Osteoblast (primary cell): ENCODE data around the gene MAMDC4. TPM values are rescaled to one million over a fixed set of nuclear protein-coding genes. Genes with fewer than 3 reads are reported as not detected.
"Not testable (repeated sequence)": the region's sequence is repeated elsewhere in the genome, so short reads cannot be mapped to it uniquely, and the experiment has no call there.

Experiments used
- DNase-seq: peaks from one replicate; pipeline ENCODE4 v3.0.0; 2011; ENCODE audit warnings: low spot score, mixed read lengths; ENCODE audit not compliant: insufficient read length; ENCODE audit errors: missing footprints
- H2AFZ ChIP-seq: 2 replicates; pipeline ENCODE4 v1.6.0; 2011; ENCODE audit warnings: mild to moderate bottlenecking, low read length
- H3K27ac ChIP-seq: 2 replicates; pipeline ENCODE4 v1.5.1; 2011; ENCODE audit warnings: mild to moderate bottlenecking, low read depth, low read length, moderate library complexity
- H3K27me3 ChIP-seq: 2 replicates; pipeline ENCODE4 v1.6.0; 2012; ENCODE audit warnings: mild to moderate bottlenecking, control low read depth, inconsistent platforms, low read length, moderate library complexity; ENCODE audit not compliant: insufficient read depth
- H3K36me3 ChIP-seq: 2 replicates; pipeline ENCODE4 v1.5.1; 2011; ENCODE audit warnings: mild to moderate bottlenecking, low read length, control low read depth, moderate library complexity; ENCODE audit not compliant: insufficient read depth
- H3K4me1 ChIP-seq: 2 replicates; pipeline ENCODE4 v1.5.1; 2011; ENCODE audit warnings: mild to moderate bottlenecking, low read length, control low read depth, moderate library complexity; ENCODE audit not compliant: insufficient read depth
- H3K4me2 ChIP-seq: 2 replicates; pipeline ENCODE4 v1.6.0; 2011; ENCODE audit warnings: mild to moderate bottlenecking, low read length; ENCODE audit not compliant: insufficient read depth
- H3K4me3 ChIP-seq: fragments of 200-600 bp; sonication (generic); 3 replicates; pipeline ENCODE4 v1.5.1; 2012; ENCODE audit warnings: mild to moderate bottlenecking, low read length, inconsistent platforms; ENCODE audit not compliant: insufficient read depth
- H3K79me2 ChIP-seq: 2 replicates; pipeline ENCODE4 v1.6.0; 2012; ENCODE audit warnings: mild to moderate bottlenecking, low read length, control low read depth, inconsistent platforms; ENCODE audit not compliant: insufficient read depth
- H3K9me3 ChIP-seq: 2 replicates; pipeline ENCODE4 v1.5.1; 2011; ENCODE audit warnings: low read depth, low read length, control low read depth
- H4K20me1 ChIP-seq: 2 replicates; pipeline ENCODE4 v1.6.0; 2012; ENCODE audit warnings: mild to moderate bottlenecking, low read length, control low read depth; ENCODE audit not compliant: insufficient read depth
- total RNA-seq: library from RNA; depleted of rRNA; stranded (reverse); fragments of >200 nt; gene quantifications from 2 replicates; pipeline ENCODE4 v1.2.3, GENCODE V29; 2012
- TF ChIP-seq, protein P1 (sequence below): IDR thresholded peaks from 2 replicates; pipeline ENCODE4 v1.5.1; 2011; ENCODE audit warnings: mild to moderate bottlenecking, low read depth, low read length, moderate library complexity; ENCODE audit errors: extremely low read depth

MAMDC4 gene
- total RNA-seq, 1 donor = 1.4 TPM

DNA sequence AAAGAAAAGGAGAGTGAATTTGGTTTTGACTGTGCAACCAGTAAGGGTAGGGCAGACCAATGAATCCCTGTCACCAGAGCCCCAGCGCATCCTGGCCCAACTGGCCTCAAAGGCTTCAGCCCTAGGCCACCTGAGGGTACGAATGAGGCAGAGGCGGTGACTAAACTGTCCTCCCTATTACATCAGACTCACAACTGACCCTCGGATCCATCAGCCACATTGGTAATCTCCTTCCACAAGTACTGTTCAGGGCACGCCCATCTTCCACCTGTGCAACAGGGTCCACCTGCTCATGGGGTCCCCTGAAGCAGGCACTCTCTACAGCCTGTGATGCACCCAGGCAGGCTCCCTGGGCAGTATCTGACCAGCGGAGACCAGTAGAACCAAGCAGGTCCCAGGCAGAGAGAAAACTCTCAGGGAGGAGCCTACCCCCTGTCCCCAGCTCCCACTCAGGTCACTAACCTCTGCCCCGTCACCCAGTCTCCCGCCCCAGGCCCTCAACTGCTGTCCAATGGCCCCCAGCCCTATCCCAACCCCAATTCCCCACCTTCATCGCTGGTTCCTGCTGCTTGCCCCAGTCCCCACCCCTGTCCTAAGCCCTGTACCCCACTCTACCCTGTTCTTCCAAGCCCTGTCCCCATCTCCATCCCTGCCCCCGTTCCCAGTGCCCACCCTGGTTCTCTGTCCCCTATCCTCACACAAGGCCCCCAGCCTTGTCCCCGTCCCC, 13.1 kb downstream of the MAMDC4 start:
- Histone ChIP-seq H3K27me3 (no peaks in the 10 kb centered on the region), H3K4me2 (peak overlapping the region; percentile 82), H4K20me1 (peaks cover 10% of the 10 kb centered on the region), H3K79me2 (peaks cover 30% of the 10 kb centered on the region), H3K4me3 (peak overlapping the region; percentile 91), H3K4me1 (peaks cover 4% of the 10 kb centered on the region), H3K36me3 (peaks cover 29% of the 10 kb centered on the region), H2AFZ (no peak overlapping the region), H3K27ac (peak overlapping the region; percentile 29), H3K9me3 (no peaks in the 10 kb centered on the region)
- TF ChIP-seq, protein P1, sequence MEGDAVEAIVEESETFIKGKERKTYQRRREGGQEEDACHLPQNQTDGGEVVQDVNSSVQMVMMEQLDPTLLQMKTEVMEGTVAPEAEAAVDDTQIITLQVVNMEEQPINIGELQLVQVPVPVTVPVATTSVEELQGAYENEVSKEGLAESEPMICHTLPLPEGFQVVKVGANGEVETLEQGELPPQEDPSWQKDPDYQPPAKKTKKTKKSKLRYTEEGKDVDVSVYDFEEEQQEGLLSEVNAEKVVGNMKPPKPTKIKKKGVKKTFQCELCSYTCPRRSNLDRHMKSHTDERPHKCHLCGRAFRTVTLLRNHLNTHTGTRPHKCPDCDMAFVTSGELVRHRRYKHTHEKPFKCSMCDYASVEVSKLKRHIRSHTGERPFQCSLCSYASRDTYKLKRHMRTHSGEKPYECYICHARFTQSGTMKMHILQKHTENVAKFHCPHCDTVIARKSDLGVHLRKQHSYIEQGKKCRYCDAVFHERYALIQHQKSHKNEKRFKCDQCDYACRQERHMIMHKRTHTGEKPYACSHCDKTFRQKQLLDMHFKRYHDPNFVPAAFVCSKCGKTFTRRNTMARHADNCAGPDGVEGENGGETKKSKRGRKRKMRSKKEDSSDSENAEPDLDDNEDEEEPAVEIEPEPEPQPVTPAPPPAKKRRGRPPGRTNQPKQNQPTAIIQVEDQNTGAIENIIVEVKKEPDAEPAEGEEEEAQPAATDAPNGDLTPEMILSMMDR = no peak
- DNase-seq = peak; percentile 85

- H3K4me1 ChIP-seq = peaks cover 4% of the 10 kb centered on the region
- DNase-seq = peak; percentile 92
- H3K36me3 ChIP-seq = peaks cover 29% of the 10 kb centered on the region
- peak overlapping the region; percentile 82 for H3K4me2 ChIP-seq
- peak overlapping the region; percentile 91 for H3K4me3 ChIP-seq
- H3K79me2 ChIP-seq = peaks cover 30% of the 10 kb centered on the region
- TF ChIP-seq, protein P1 = no peak
- no peak overlapping the region for H2AFZ ChIP-seq
- no peaks in the 10 kb centered on the region for H3K27me3 ChIP-seq
- no peaks in the 10 kb centered on the region for H3K9me3 ChIP-seq
- peaks cover 10% of the 10 kb centered on the region for H4K20me1 ChIP-seq
- peak overlapping the region; percentile 51 for H3K27ac ChIP-seq
Measured at GRCh38 chr9:136865768-136866103, 13.6 kb downstream of the MAMDC4 start.

DNA sequence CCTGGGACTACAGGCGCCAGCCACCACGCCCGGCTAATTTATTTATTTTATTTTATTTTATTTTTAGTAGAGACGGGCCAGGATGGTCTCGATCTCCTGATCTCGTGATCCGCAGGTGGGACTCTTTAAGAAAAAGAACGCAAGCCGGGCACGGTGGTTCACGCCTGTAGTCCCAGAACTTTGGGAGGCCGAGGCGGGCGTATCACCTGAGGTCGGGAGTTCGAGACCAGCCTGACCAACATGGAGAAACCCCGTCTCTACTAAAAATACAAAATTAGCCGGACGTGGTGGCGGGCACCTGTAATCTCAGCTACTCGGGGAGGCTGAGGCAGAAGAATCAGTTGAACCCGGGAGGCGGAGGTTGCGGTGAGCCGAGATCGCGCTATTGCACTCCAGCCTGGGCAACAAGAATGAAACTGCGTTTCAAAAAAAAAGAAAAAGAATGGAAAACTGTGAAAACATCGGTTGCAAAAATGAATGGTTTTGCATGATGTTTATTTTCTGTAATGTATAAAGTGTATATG, 14.8 kb downstream of the MAMDC4 start:
- H3K27ac ChIP-seq, H2AFZ ChIP-seq: not testable (repeated sequence)

DNA sequence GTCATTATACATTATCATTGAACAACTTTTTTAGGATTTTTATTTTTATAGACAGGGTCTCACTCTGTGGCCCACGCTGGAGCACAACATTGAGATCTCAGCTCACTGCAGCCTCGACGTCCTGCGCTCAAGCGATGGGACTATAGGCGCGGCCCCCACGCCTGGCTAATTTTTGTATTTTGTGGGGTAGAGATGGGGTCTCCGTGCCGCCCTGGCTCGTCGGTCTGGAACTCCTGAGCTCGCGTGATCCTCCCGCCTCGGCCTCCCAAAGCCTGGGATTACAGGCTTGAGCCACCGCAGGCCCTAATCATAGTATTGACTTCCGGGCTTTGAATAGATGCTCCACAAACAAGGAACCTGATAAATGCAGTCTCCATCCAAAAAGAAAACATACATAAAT, 15.3 kb downstream of the MAMDC4 start:
- DNase-seq = no peak
- no peaks in the 10 kb centered on the region for H3K9me3 ChIP-seq
- H3K4me1 ChIP-seq = peaks cover 4% of the 10 kb centered on the region
- H3K27me3 ChIP-seq = no peaks in the 10 kb centered on the region
- H3K36me3 ChIP-seq = peaks cover 20% of the 10 kb centered on the region
- peaks cover 10% of the 10 kb centered on the region for H4K20me1 ChIP-seq
- H3K79me2 ChIP-seq = peaks cover 30% of the 10 kb centered on the region
- TF ChIP-seq, protein P1 = no peak
- H2AFZ ChIP-seq = no peak overlapping the region
- H3K4me2 ChIP-seq = no peak overlapping the region
- no peak overlapping the region for H3K4me3 ChIP-seq
- no peak overlapping the region for H3K27ac ChIP-seq

More for the DNA sequence above, 14.8 kb downstream of the MAMDC4 start:
- H3K79me2 ChIP-seq = peaks cover 30% of the 10 kb centered on the region
- H3K4me1 ChIP-seq, H3K9me3 ChIP-seq, H3K27me3 ChIP-seq, DNase-seq, H4K20me1 ChIP-seq: not testable (repeated sequence)
- H3K36me3 ChIP-seq = peaks cover 25% of the 10 kb centered on the region
- peak overlapping the region; percentile 82 for H3K4me2 ChIP-seq
- H3K4me3 ChIP-seq = peak overlapping the region; percentile 91
